HepG2 (cell line): ENCODE results near the gene TBXA2R. TPM values are rescaled to one million over a fixed set of nuclear protein-coding genes. Genes with fewer than 3 reads are reported as not detected.

Source experiments
- ATAC-seq: fragments of 200-7000 bp; cut with Tn5 transposase; 3 replicates; pipeline ENCODE4 v1.9.1; 2020; ENCODE audit warnings: mild to moderate bottlenecking, moderate library complexity
- BruUV-seq: library from RNA; stranded (reverse); fragments of 400-500 nt; replicated peaks from 2 replicates; lab custom pipeline; 2021; lab: Mats Ljungman, UMichigan
- CTCF ChIA-PET: fragments of 300-600 bp; formaldehyde crosslinking; extraction: SDS; loops from one replicate; lab custom pipeline; 2021; ENCODE audit warnings: low total read pairs, inconsistent platforms, low intra/inter-chr PET ratio; lab: Yijun Ruan, JAX
- POLR2A ChIA-PET: fragments of 350-600 bp; sonication (Branson Sonifier 250); formaldehyde crosslinking; loops from one replicate; lab custom pipeline; 2020; ENCODE audit warnings: antibody characterized with exemption, inconsistent platforms; lab: Yijun Ruan, JAX
- DNase-seq: peaks from one replicate; pipeline ENCODE4 v3.0.0-alpha.2; 2015; ENCODE audit warnings: low spot score
- FAIRE-seq: peaks from 3 replicates; lab custom pipeline; 2011; peaks lifted over from hg19 to GRCh38; lab: Jason Lieb, UNC
- H2AFZ ChIP-seq: one replicate; pipeline ENCODE4 v1.6.1; 2011; ENCODE audit warnings: low read length, inconsistent platforms
- H3K27ac ChIP-seq: fragments of 300-600 bp; 3 replicates; pipeline ENCODE4 v1.8.0; 2011; ENCODE audit warnings: mixed run types, mild to moderate bottlenecking, mixed read lengths, low read length, inconsistent platforms; ENCODE audit not compliant: insufficient read depth; ENCODE audit errors: extremely low read length
- H3K27me3 ChIP-seq, 2 experiments: fragments of 200-600 bp in 1 of 2; 2 replicates in 1 of 2; 3 replicates in 1 of 2; pipeline versions ENCODE4 v1.6.0 to v1.8.0; 2011; ENCODE audit warnings: low read length in 2 of 2, mild to moderate bottlenecking in 2 of 2, moderate library complexity in 2 of 2, inconsistent platforms in 1 of 2; ENCODE audit not compliant: insufficient read depth in 2 of 2, control insufficient read depth in 1 of 2
- H3K36me3 ChIP-seq, 2 experiments: fragments of 200-600 bp in 1 of 2; replicated peaks in 1 of 2; 2 replicates in 1 of 2; 3 replicates in 1 of 2; pipeline versions ENCODE4 v1.5.1 to v1.8.0; 2011; ENCODE audit warnings: low read length in 2 of 2, inconsistent platforms in 1 of 2; ENCODE audit not compliant: insufficient read depth in 2 of 2, control insufficient read depth in 1 of 2
- H3K4me1 ChIP-seq: 2 replicates; pipeline ENCODE4 v1.5.1; 2012; ENCODE audit warnings: low read length, inconsistent platforms; ENCODE audit not compliant: insufficient read depth
- H3K4me2 ChIP-seq: 2 replicates; pipeline ENCODE4 v1.6.0; 2011; ENCODE audit warnings: low read depth, low read length, inconsistent platforms
- H3K4me3 ChIP-seq, 3 experiments: fragments of 200-600 bp in 1 of 3; sonication (generic), shearing (Covaris generic) in 1 of 3; replicated peaks in 1 of 3; 2 replicates each; pipeline ENCODE4 v1.5.1; 2011 to 2016; ENCODE audit warnings: low read length in 3 of 3, inconsistent platforms in 2 of 3, low read depth in 2 of 3, mild to moderate bottlenecking in 2 of 3, control low read depth in 1 of 3, mixed read lengths in 1 of 3; ENCODE audit not compliant: insufficient read depth in 1 of 3
- H3K79me2 ChIP-seq: one replicate; pipeline ENCODE4 v1.6.1; 2011; ENCODE audit warnings: low read length, inconsistent platforms; ENCODE audit not compliant: insufficient read depth
- H3K9ac ChIP-seq: 2 replicates; pipeline ENCODE4 v1.6.0; 2011; ENCODE audit warnings: mild to moderate bottlenecking, low read depth, low read length, inconsistent platforms; ENCODE audit not compliant: insufficient read depth
- H3K9me3 ChIP-seq: 2 replicates; pipeline ENCODE4 v1.5.1; 2012; ENCODE audit warnings: mild to moderate bottlenecking, low read length
- H4K20me1 ChIP-seq: 2 replicates; pipeline ENCODE4 v1.6.0; 2011; ENCODE audit warnings: inconsistent platforms, mild to moderate bottlenecking, low read length, moderate library complexity; ENCODE audit not compliant: insufficient read depth
- ATF7-NPFF ChIP-seq: sonication (generic); formaldehyde crosslinking; IDR thresholded peaks from 2 replicates; pipeline ENCODE4 v1.8.1; 2023; ENCODE audit warnings: mild to moderate bottlenecking, low read depth, missing genetic modification reagents, moderate library complexity
- CENPX ChIP-seq: sonication (generic); formaldehyde crosslinking; IDR thresholded peaks from 2 replicates; pipeline ENCODE4 v1.9.0; 2021; ENCODE audit warnings: mild to moderate bottlenecking, missing genetic modification reagents, moderate library complexity
- HNRNPLL ChIP-seq: fragments of 200-400 bp; formaldehyde crosslinking; IDR thresholded peaks from 2 replicates; pipeline ENCODE4 v1.6.1; 2017; ENCODE audit warnings: mild to moderate bottlenecking, low read depth, low read length; ENCODE audit not compliant: poor library complexity, severe bottlenecking
- HOXA5 ChIP-seq: sonication (generic); formaldehyde crosslinking; IDR thresholded peaks from 2 replicates; pipeline ENCODE4 v1.4.0; 2020; ENCODE audit warnings: missing genetic modification reagents
- KLF11 ChIP-seq: IDR thresholded peaks from 2 replicates; pipeline ENCODE4 v1.6.1; 2016; ENCODE audit warnings: missing compliant biosample characterization
- NFIC ChIP-seq: IDR thresholded peaks from 2 replicates; pipeline ENCODE4 v1.6.1; 2012; ENCODE audit warnings: mild to moderate bottlenecking, low read length, inconsistent platforms
- RAD21 ChIP-seq: fragments of 450-650 bp; formaldehyde crosslinking; IDR thresholded peaks from 2 replicates; pipeline ENCODE4 v1.5.0; 2020; ENCODE audit warnings: mild to moderate bottlenecking
- RFX3 ChIP-seq: IDR thresholded peaks from 2 replicates; pipeline ENCODE4 v1.6.1; 2016; ENCODE audit warnings: missing biosample characterization, missing genetic modification reagents
- RNF2 ChIP-seq: fragments of 450-650 bp; conservative IDR thresholded peaks from 2 replicates; pipeline ENCODE4 v1.6.1; 2016; ENCODE audit warnings: low read depth
- SP4 ChIP-seq: sonication (generic); formaldehyde crosslinking; IDR thresholded peaks from 2 replicates; pipeline ENCODE4 v1.8.1; 2023; ENCODE audit warnings: mild to moderate bottlenecking, missing genetic modification reagents
- TP53 ChIP-seq: sonication (generic); formaldehyde crosslinking; conservative IDR thresholded peaks from 2 replicates; pipeline ENCODE4 v1.4.0; 2020; ENCODE audit warnings: missing genetic modification reagents
- ZNF367 ChIP-seq: sonication (generic); formaldehyde crosslinking; IDR thresholded peaks from 2 replicates; pipeline ENCODE4 v1.4.0; 2020; ENCODE audit warnings: missing genetic modification reagents, borderline replicate concordance
- ZNF558 ChIP-seq: sonication (generic); formaldehyde crosslinking; IDR thresholded peaks from 2 replicates; pipeline ENCODE4 v1.9.0; 2022; ENCODE audit warnings: mild to moderate bottlenecking, missing genetic modification reagents, borderline replicate concordance
- ZNF737 ChIP-seq: sonication (generic); formaldehyde crosslinking; IDR thresholded peaks from 2 replicates; pipeline ENCODE4 v1.5.0; 2020; ENCODE audit warnings: missing genetic modification reagents, mild to moderate bottlenecking, borderline replicate concordance
- ZNF761 ChIP-seq: sonication (generic); formaldehyde crosslinking; conservative IDR thresholded peaks from 2 replicates; pipeline ENCODE4 v1.4.0; 2020; ENCODE audit warnings: mild to moderate bottlenecking, missing genetic modification reagents
- ZSCAN20 ChIP-seq: sonication (generic); formaldehyde crosslinking; IDR thresholded peaks from 2 replicates; pipeline ENCODE4 v1.4.0; 2020; ENCODE audit warnings: missing genetic modification reagents, mild to moderate bottlenecking, borderline replicate concordance
- WGBS: methylation state at CpG from one replicate; pipeline ENCODE4 v1.1.6; 2017; ENCODE audit warnings: low lambda C conversion rate; 5-methylcytosine and 5-hydroxymethylcytosine counted together
- in situ Hi-C: cut with HindIII; loops from 2 replicates; pipeline ENCODE4 v1.10.0; 2017; ENCODE audit warnings: low pct_unique_long_range_greater_than_20kb; ENCODE audit not compliant: extremely low pct_ligation_motif_present
- intact Hi-C: fragments of 100-400 bp; cut with micrococcal nuclease; formaldehyde crosslinking; loops from one replicate; pipeline ENCODE4 v1.10.0; 2022; ENCODE audit not compliant: unreplicated experiment
- polyA plus RNA-seq, 8 experiments: library from polyadenylated mRNA; depleted of rRNA in 3 of 8; stranded (reverse) in 7 of 8; unstranded in 1 of 8; fragments of >200 nt; fragmentation: Illumina TruSeq in 4 of 8; extraction: Trizol in 4 of 8; gene quantifications; 2 replicates each; pipeline versions ENCODE4 v1.2.1 to v1.2.3, GENCODE V29; 2011 to 2016; ENCODE audit warnings: low read depth in 4 of 8, missing spikeins in 1 of 8, mixed read lengths in 1 of 8; ENCODE audit not compliant: insufficient read depth in 1 of 8
- total RNA-seq, 5 experiments: library from RNA; depleted of rRNA; stranded (reverse); fragments of >200 nt; fragmentation: Illumina TruSeq; extraction: Trizol; gene quantifications; 2 replicates each; pipeline ENCODE4 v1.2.3, GENCODE V29; 2016; ENCODE audit warnings: low read depth in 1 of 5
- TF ChIP-seq, protein P1 (sequence below): sonication (generic); formaldehyde crosslinking; IDR thresholded peaks from 2 replicates; pipeline ENCODE4 v1.8.1; 2022; ENCODE audit warnings: low read depth, mild to moderate bottlenecking, missing genetic modification reagents

The TBXA2R gene
- total and polyA plus RNA-seq, 2 of the 13 experiments (the other 11 are each of a cell fraction or from before 2014, with no cell fraction given): 0.09 TPM; not detected in 1

- TF ChIP-seq, protein P1, sequence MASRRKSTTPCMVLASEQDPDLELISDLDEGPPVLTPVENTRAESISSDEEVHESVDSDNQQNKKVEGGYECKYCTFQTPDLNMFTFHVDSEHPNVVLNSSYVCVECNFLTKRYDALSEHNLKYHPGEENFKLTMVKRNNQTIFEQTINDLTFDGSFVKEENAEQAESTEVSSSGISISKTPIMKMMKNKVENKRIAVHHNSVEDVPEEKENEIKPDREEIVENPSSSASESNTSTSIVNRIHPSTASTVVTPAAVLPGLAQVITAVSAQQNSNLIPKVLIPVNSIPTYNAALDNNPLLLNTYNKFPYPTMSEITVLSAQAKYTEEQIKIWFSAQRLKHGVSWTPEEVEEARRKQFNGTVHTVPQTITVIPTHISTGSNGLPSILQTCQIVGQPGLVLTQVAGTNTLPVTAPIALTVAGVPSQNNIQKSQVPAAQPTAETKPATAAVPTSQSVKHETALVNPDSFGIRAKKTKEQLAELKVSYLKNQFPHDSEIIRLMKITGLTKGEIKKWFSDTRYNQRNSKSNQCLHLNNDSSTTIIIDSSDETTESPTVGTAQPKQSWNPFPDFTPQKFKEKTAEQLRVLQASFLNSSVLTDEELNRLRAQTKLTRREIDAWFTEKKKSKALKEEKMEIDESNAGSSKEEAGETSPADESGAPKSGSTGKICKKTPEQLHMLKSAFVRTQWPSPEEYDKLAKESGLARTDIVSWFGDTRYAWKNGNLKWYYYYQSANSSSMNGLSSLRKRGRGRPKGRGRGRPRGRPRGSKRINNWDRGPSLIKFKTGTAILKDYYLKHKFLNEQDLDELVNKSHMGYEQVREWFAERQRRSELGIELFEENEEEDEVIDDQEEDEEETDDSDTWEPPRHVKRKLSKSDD (CRISPR knock-in tag): no peak
- no peak for TF ChIP-seq ZNF367 (CRISPR knock-in tag)
- no peak for TF ChIP-seq NFIC
These were observed 45.7 kb upstream of the TBXA2R start (continued) for GRCh38 chr19:3652422-3652821.

GRCh38 chr19:3651684-3652083, 45.0 kb upstream of the TBXA2R start:
- H3K79me2 ChIP-seq: no peaks in the 10 kb centered on the region
- BruUV-seq: no TSS peak
- no peaks in the 10 kb centered on the region for H3K27me3 ChIP-seq
- no peak overlapping the region for H2AFZ ChIP-seq
- no peak overlapping the region for H3K4me2 ChIP-seq
- no peak overlapping the region for H3K9ac ChIP-seq
- intact Hi-C loops: no loop called here
- in situ Hi-C loops: no loop called here
- H3K4me3 ChIP-seq: no peak overlapping the region
- DNase-seq (no peak), FAIRE-seq (no peak), ATAC-seq (no peak)
- H3K9me3 ChIP-seq: no peaks in the 10 kb centered on the region
- ChIA-PET CTCF (no interaction called here), POLR2A (no interaction called here)
- H4K20me1 ChIP-seq: no peaks in the 10 kb centered on the region
- H3K4me1 ChIP-seq: no peaks in the 10 kb centered on the region
- H3K27ac ChIP-seq: no peak overlapping the region
- H3K36me3 ChIP-seq: peaks cover 1 to 6% of the 10 kb centered on the region in 2 experiments; a peak in 2 of 5 replicates
- WGBS: 96% methylated on average over 25 of the region's 33 CpGs
- TF ChIP-seq HNRNPLL (no peak), TP53 (CRISPR knock-in tag) (no peak), SP4 (CRISPR knock-in tag) (no peak), RNF2 (no peak), ZSCAN20 (CRISPR knock-in tag) (no peak), ZNF737 (CRISPR knock-in tag) (no peak), ATF7-NPFF (CRISPR knock-in tag) (no peak), ZNF761 (CRISPR knock-in tag) (no peak), CENPX (no peak), KLF11 (CRISPR knock-in tag) (no peak), RFX3 (CRISPR knock-in tag) (no peak), ZNF558 (CRISPR knock-in tag) (no peak), HOXA5 (CRISPR knock-in tag) (no peak), RAD21 (CRISPR knock-in tag) (no peak)
